Tibial nerve (tissue), 4 donors: ENCODE measurements around the gene XKR8. TPM values are rescaled to one million over a fixed set of nuclear protein-coding genes. Genes with fewer than 3 reads are reported as not detected.
"Not testable (repeated sequence)": the region's sequence is repeated elsewhere in the genome, so short reads cannot be mapped to it uniquely, and the experiment has no call there.

Source experiments
- DNase-seq, 2 donors: peaks; one replicate each; pipeline ENCODE4 v3.0.0-alpha.2; 2019; ENCODE audit warnings: low spot score in 2 of 2
- H3K27ac ChIP-seq, 4 donors: fragments of 200-600 bp; sonication (generic) in 3 of 4; one replicate each; pipeline ENCODE4 v1.5.1; 2017 to 2019; ENCODE audit warnings: mild to moderate bottlenecking in 1 of 4
- H3K27me3 ChIP-seq, 2 donors: fragments of 200-600 bp; sonication (generic) in 1 of 2; one replicate each; pipeline versions ENCODE4 v1.5.1 to v1.6.0; 2017 to 2019
- H3K36me3 ChIP-seq, 3 donors: fragments of 200-600 bp; sonication (generic); one replicate each; pipeline ENCODE4 v1.5.1; 2018 to 2019
- H3K4me1 ChIP-seq, 4 donors: fragments of 200-600 bp; sonication (generic) in 3 of 4; one replicate each; pipeline ENCODE4 v1.5.1; 2017 to 2019
- H3K4me3 ChIP-seq, 4 donors: fragments of 200-600 bp; sonication (generic) in 3 of 4; one replicate each; pipeline ENCODE4 v1.5.1; 2017 to 2019; ENCODE audit warnings: mild to moderate bottlenecking in 1 of 4, moderate library complexity in 1 of 4
- H3K9me3 ChIP-seq, 4 donors: fragments of 200-600 bp; sonication (generic) in 3 of 4; one replicate each; pipeline ENCODE4 v1.5.1; 2017 to 2019
- EP300 ChIP-seq, 2 donors: sonication (generic); formaldehyde crosslinking; IDR thresholded peaks; one replicate each; pipeline ENCODE4 v1.6.1; 2017; ENCODE audit warnings: antibody characterized with exemption in 2 of 2, mild to moderate bottlenecking in 1 of 2
- POLR2A ChIP-seq, 2 donors: fragments of 450-650 bp; IDR thresholded peaks; one replicate each; pipeline ENCODE4 v1.6.1; 2017; ENCODE audit warnings: antibody characterized with exemption in 2 of 2, mild to moderate bottlenecking in 2 of 2, moderate library complexity in 2 of 2
- WGBS, 2 donors: methylation state at CpG; one replicate each; pipeline ENCODE4 v1.1.5; 2018; 5-methylcytosine and 5-hydroxymethylcytosine counted together
- total RNA-seq, 4 donors: library from RNA; depleted of rRNA; stranded (reverse); fragments of >200 nt; gene quantifications; one replicate each; pipeline ENCODE4 v1.1.0, GENCODE V29; 2016
- TF ChIP-seq, protein P1 (sequence below), 5 experiments: fragments of 200-600 bp in 3 of 5; fragments of 450-650 bp in 2 of 5; sonication (generic) in 3 of 5; IDR thresholded peaks; one replicate each; pipeline ENCODE4 v1.5.1; 2016 to 2019; ENCODE audit warnings: antibody characterized with exemption in 5 of 5, mild to moderate bottlenecking in 3 of 5, moderate library complexity in 2 of 5

Gene XKR8
- total RNA-seq, 4 donors from 2014 or later: 5.1 to 7.5 (median 7.3) TPM

DNA sequence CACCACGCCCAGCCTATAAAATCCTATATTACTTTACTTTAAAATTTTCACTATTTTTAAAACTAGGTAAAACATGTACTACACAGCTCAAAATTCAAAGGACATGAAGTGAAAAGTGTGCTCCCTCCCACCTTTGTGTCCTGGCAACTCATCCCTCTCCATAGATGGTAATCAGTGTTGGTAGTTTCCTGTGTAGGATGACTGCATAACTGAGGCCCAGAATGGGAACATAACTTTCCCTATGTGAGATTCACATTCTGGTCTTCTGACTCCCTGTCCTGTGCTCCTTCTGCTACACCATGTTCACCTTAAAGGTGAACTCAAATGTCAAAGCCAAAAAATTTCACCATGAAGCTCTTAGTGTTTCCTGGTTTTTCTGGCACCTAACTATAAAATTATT is 39.3 kb downstream of the XKR8 start:
- Histone ChIP-seq H3K27ac (no peak overlapping the region), H3K36me3 (peaks cover 0 to 95% (median 25%) of the 10 kb centered on the region in 3 donors), H3K4me3 (no peak overlapping the region), H3K9me3 (no peaks in the 10 kb centered on the region), H3K4me1 (no peaks in the 10 kb centered on the region), H3K27me3 (no peaks in the 10 kb centered on the region)
- DNase-seq: no peak
- 94 to 96% methylated on average over 1 of the region's 1 CpG for WGBS, 2 donors
- TF ChIP-seq, protein P1, sequence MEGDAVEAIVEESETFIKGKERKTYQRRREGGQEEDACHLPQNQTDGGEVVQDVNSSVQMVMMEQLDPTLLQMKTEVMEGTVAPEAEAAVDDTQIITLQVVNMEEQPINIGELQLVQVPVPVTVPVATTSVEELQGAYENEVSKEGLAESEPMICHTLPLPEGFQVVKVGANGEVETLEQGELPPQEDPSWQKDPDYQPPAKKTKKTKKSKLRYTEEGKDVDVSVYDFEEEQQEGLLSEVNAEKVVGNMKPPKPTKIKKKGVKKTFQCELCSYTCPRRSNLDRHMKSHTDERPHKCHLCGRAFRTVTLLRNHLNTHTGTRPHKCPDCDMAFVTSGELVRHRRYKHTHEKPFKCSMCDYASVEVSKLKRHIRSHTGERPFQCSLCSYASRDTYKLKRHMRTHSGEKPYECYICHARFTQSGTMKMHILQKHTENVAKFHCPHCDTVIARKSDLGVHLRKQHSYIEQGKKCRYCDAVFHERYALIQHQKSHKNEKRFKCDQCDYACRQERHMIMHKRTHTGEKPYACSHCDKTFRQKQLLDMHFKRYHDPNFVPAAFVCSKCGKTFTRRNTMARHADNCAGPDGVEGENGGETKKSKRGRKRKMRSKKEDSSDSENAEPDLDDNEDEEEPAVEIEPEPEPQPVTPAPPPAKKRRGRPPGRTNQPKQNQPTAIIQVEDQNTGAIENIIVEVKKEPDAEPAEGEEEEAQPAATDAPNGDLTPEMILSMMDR (IDR thresholded peaks at IDR 0.05): no peak
- TF ChIP-seq POLR2A (IDR thresholded peaks at IDR 0.05): no peak
- no peak for TF ChIP-seq EP300 (IDR thresholded peaks at IDR 0.05)

DNA sequence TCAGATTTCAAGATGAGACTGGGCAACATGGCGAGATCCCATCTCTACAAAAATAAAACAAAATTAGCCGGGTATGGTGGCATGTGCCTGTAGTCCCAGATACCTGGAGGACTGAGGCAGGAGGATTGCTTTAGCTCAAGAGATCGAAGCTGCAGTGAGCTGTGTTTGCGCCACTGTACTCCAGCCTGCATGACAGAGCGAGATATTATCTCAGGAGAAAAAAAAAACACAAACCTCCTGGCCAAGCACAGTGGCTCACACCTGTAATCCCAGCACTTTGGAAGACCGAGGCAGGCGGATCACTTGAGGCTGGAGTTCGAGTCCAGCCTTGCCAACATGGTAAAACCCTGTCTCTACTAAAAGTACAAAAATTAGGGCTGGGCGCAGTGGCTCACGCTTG is 42.8 kb downstream of the XKR8 start:
- TF ChIP-seq EP300 (IDR thresholded peaks at IDR 0.05): no peak
- TF ChIP-seq POLR2A (IDR thresholded peaks at IDR 0.05): no peak
- TF ChIP-seq, protein P1 (IDR thresholded peaks at IDR 0.05): no peak
- WGBS, 2 donors: 96 to 97% methylated on average over 10 of the region's 10 CpGs
- H3K4me3 ChIP-seq: no peak overlapping the region
- no peaks in the 10 kb centered on the region for H3K9me3 ChIP-seq
- H3K27ac ChIP-seq: no peak overlapping the region
- peaks cover 0 to 84% (median 10%) of the 10 kb centered on the region in 3 donors for H3K36me3 ChIP-seq
- DNase-seq: no peak
- no peaks in the 10 kb centered on the region for H3K27me3 ChIP-seq
- no peaks in the 10 kb centered on the region for H3K4me1 ChIP-seq

DNA sequence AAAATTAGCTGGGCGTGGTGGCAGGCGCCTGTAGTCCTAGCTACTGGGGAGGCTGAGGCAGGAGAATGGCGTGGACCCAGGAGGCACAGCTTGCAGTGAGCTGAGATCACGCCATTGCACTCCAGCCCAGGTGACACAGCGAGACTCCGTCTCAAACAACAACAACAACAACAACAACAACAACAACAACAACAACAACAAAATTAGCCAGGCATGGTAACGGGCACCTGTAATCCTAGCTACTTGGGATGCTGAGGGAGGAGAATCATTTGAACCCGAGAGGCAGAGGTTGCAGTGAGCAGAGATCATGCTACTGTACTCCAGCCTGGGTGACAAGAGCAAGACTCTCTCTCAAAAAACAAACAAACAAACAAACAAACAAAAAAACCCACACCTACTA is 43.3 kb downstream of the XKR8 start:
- not testable (repeated sequence) for H3K27me3 ChIP-seq, H3K4me3 ChIP-seq, H3K4me1 ChIP-seq, H3K9me3 ChIP-seq, H3K27ac ChIP-seq, DNase-seq
- WGBS, 2 donors: 96% methylated on average over 8 of the region's 8 CpGs
- H3K36me3 ChIP-seq: peaks cover 0 to 79% (median 6%) of the 10 kb centered on the region in 3 donors

DNA sequence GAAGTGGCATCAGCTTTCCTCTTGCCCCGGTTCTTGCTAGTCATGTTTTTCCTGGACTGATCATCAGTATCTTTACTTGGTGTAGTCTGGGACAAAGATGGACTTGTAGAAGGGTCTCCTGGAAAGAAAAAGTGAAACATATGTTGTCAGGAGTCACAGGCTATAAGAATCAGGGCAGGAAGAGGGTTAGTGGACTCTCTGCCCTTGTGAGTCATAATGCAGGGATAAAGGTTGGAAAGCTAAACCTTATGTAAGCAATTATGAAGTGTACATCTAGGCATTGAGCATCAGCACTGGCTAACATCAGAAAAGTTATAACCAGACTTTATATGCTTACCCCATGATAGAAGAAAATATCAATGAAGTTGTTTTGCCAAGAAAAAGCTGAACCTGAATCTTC is 51.2 kb downstream of the XKR8 start:
- no peak for DNase-seq
- 89 to 93% methylated on average over 1 of the region's 1 CpG for WGBS, 2 donors
- no peaks in the 10 kb centered on the region for H3K9me3 ChIP-seq
- no peak overlapping the region for H3K4me3 ChIP-seq
- TF ChIP-seq, protein P1 (IDR thresholded peaks at IDR 0.05): no peak
- TF ChIP-seq EP300 (IDR thresholded peaks at IDR 0.05): no peak
- TF ChIP-seq POLR2A (IDR thresholded peaks at IDR 0.05): no peak
- peaks cover 0 to 2% (median 0%) of the 10 kb centered on the region in 4 donors for H3K4me1 ChIP-seq
- H3K27ac ChIP-seq: no peak overlapping the region
- no peaks in the 10 kb centered on the region for H3K27me3 ChIP-seq
- peaks cover 4 to 74% (median 17%) of the 10 kb centered on the region in 3 donors for H3K36me3 ChIP-seq

Other genes starting within 250 kb of the XKR8 start
- 10 to 100 TPM; 16.7 to 41.3 (median 23.7) TPM for gene FAM76A, start 234.0 kb upstream of the XKR8 start, total RNA-seq
- gene STX12, start 186.8 kb upstream of the XKR8 start, total RNA-seq: 10 to 100 TPM; 51.6 to 71.0 (median 66.9) TPM
- gene PPP1R8, start 129.2 kb upstream of the XKR8 start, total RNA-seq: 10 to 100 TPM; 32.0 to 58.2 (median 37.2) TPM
- gene THEMIS2, start 87.4 kb upstream of the XKR8 start, total RNA-seq: 10 to 100 TPM; 13.2 to 50.7 (median 23.7) TPM
- 10 to 100 TPM; 16.7 to 37.4 (median 26.1) TPM for gene RPA2, start 45.4 kb upstream of the XKR8 start, total RNA-seq
- not detected for gene SMPDL3B, start 25.0 kb upstream of the XKR8 start, total RNA-seq
- 10 to 100 TPM in 3 of 4 donors, 1 to 10 TPM in 1; 9.2 to 17.6 (median 14.6) TPM for gene EYA3, start 128.6 kb downstream of the XKR8 start, total RNA-seq
- gene PTAFR, start 216.7 kb downstream of the XKR8 start, total RNA-seq: 10 to 100 TPM in 1 of 4 donors, 1 to 10 TPM in 3; 3.5 to 11.1 (median 5.9) TPM